Esophagus muscularis mucosa (tissue), 4 donors: ENCODE results near the gene BMPR1A.

Experiments
- EP300 ChIP-seq: sonication (generic); formaldehyde crosslinking; IDR thresholded peaks from one replicate; pipeline ENCODE4 v1.6.1; 2017; ENCODE audit warnings: antibody characterized with exemption
- POLR2A ChIP-seq: fragments of 450-650 bp; IDR thresholded peaks from one replicate; pipeline ENCODE4 v1.6.1; 2017; ENCODE audit warnings: antibody characterized with exemption, moderate library complexity, mild to moderate bottlenecking, low read depth
- TF ChIP-seq, protein P1 (sequence below), 3 experiments: fragments of 200-600 bp in 2 of 3; fragments of 450-650 bp in 1 of 3; sonication (generic) in 2 of 3; IDR thresholded peaks; one replicate each; pipeline ENCODE4 v1.5.1; 2017 to 2019; ENCODE audit warnings: antibody characterized with exemption in 3 of 3, mild to moderate bottlenecking in 2 of 3, moderate library complexity in 1 of 3

DNA sequence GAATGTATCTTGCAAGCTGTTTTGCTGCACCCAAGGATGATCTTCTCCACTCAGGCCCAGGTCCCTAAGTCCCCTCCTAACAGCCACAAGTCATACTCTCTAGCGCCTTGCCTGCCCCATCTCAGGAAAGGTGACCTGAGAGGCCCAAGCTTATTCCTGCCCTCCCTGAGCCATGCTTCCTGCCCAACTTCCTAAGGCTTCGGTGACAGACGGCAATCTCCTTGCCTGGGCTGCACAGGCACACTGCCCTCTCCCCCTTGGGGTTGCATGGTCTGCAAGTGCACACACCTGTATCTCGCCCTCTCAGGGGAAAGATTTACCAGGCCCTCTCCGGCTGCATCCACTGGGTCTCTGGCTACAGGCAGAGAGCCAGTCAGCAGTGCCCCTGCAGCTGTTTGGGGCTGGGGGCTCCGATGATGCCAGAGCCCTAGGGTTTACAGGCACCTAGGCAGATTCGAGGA lies 211.1 kb downstream of the BMPR1A start:
- TF ChIP-seq EP300, result no peak
- TF ChIP-seq POLR2A, result no peak
- TF ChIP-seq, protein P1, sequence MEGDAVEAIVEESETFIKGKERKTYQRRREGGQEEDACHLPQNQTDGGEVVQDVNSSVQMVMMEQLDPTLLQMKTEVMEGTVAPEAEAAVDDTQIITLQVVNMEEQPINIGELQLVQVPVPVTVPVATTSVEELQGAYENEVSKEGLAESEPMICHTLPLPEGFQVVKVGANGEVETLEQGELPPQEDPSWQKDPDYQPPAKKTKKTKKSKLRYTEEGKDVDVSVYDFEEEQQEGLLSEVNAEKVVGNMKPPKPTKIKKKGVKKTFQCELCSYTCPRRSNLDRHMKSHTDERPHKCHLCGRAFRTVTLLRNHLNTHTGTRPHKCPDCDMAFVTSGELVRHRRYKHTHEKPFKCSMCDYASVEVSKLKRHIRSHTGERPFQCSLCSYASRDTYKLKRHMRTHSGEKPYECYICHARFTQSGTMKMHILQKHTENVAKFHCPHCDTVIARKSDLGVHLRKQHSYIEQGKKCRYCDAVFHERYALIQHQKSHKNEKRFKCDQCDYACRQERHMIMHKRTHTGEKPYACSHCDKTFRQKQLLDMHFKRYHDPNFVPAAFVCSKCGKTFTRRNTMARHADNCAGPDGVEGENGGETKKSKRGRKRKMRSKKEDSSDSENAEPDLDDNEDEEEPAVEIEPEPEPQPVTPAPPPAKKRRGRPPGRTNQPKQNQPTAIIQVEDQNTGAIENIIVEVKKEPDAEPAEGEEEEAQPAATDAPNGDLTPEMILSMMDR (IDR thresholded peaks at IDR 0.05), result no peak
